Endothelial cell (in vitro differentiated cells): Measurements from ENCODE around the gene MMP13. TPM values are rescaled to one million over a fixed set of nuclear protein-coding genes. Genes with fewer than 3 reads are reported as not detected.
"Not testable (repeated sequence)": the region's sequence is repeated elsewhere in the genome, so short reads cannot be mapped to it uniquely, and the experiment has no call there.

Source experiments
- DNase-seq: peaks from one replicate; pipeline ENCODE4 v3.0.0; 2021; ENCODE audit warnings: low spot score
- H3K27ac Mint-ChIP-seq: one replicate; pipeline ENCODE4 v1.8.0; 2021; ENCODE audit warnings: mixed read lengths, inconsistent platforms; ENCODE audit not compliant: unreplicated experiment
- H3K27me3 Mint-ChIP-seq: one replicate; pipeline ENCODE4 v1.8.0; 2021; ENCODE audit warnings: mild to moderate bottlenecking, moderate library complexity, mixed read lengths, inconsistent platforms; ENCODE audit not compliant: unreplicated experiment
- H3K36me3 Mint-ChIP-seq: one replicate; pipeline ENCODE4 v1.8.0; 2021; ENCODE audit warnings: mild to moderate bottlenecking, low read depth, mixed read lengths, inconsistent platforms; ENCODE audit not compliant: unreplicated experiment
- H3K4me1 Mint-ChIP-seq: one replicate; pipeline ENCODE4 v1.8.0; 2021; ENCODE audit warnings: mild to moderate bottlenecking, mixed read lengths, inconsistent platforms; ENCODE audit not compliant: unreplicated experiment
- H3K4me3 Mint-ChIP-seq: one replicate; pipeline ENCODE4 v1.8.0; 2021; ENCODE audit warnings: mild to moderate bottlenecking, mixed read lengths, inconsistent platforms; ENCODE audit not compliant: unreplicated experiment
- H3K9me3 Mint-ChIP-seq: one replicate; pipeline ENCODE4 v1.8.0; 2021; ENCODE audit warnings: mixed read lengths, inconsistent platforms; ENCODE audit not compliant: unreplicated experiment
- CTCF ChIP-seq: fragments of 200-600 bp; sonication (generic); IDR thresholded peaks from one replicate; pipeline ENCODE4 v1.5.0; 2021; ENCODE audit warnings: antibody characterized with exemption; ENCODE audit not compliant: unreplicated experiment
- total RNA-seq: library from RNA; stranded (reverse); fragmentation: NEBNext Ultra II Directional; extraction: Animal tissue kit (Norgen Biotek cat#: 25700); gene quantifications from one replicate; pipeline ENCODE4 v1.2.1, GENCODE V29; 2021; ENCODE audit not compliant: unreplicated experiment

MMP13 gene
- total RNA-seq, 1 donor from 2014 or later: not detected

- DNase-seq: no peak
- Mint-ChIP-seq H3K9me3 (no peaks in the 10 kb centered on the region), H3K4me1 (peaks cover 7% of the 10 kb centered on the region), H3K27ac (no peak overlapping the region), H3K27me3 (peaks cover 1% of the 10 kb centered on the region), H3K36me3 (no peaks in the 10 kb centered on the region), H3K4me3 (no peak overlapping the region)
- TF ChIP-seq CTCF: no peak
Measured at GRCh38 chr11:102974552-102975280, 19.2 kb upstream of the MMP13 start.

- H3K4me1 Mint-ChIP-seq, H3K36me3 Mint-ChIP-seq, H3K4me3 Mint-ChIP-seq, DNase-seq, H3K27ac Mint-ChIP-seq, H3K27me3 Mint-ChIP-seq, H3K9me3 Mint-ChIP-seq: not testable (repeated sequence)
Measured at GRCh38 chr11:102973698-102974097, 18.2 kb upstream of the MMP13 start.

GRCh38 chr11:102972853-102973252, 17.3 kb upstream of the MMP13 start:
- H3K4me1 Mint-ChIP-seq: peaks cover 7% of the 10 kb centered on the region
- H3K27ac Mint-ChIP-seq: no peak overlapping the region
- TF ChIP-seq CTCF: no peak
- no peak overlapping the region for H3K4me3 Mint-ChIP-seq
- no peaks in the 10 kb centered on the region for H3K9me3 Mint-ChIP-seq
- no peak for DNase-seq
- no peaks in the 10 kb centered on the region for H3K36me3 Mint-ChIP-seq
- peaks cover 1% of the 10 kb centered on the region for H3K27me3 Mint-ChIP-seq

GRCh38 chr11:102971766-102972165, 16.2 kb upstream of the MMP13 start:
- peaks cover 7% of the 10 kb centered on the region for H3K4me1 Mint-ChIP-seq
- H3K4me3 Mint-ChIP-seq: no peak overlapping the region
- no peaks in the 10 kb centered on the region for H3K9me3 Mint-ChIP-seq
- DNase-seq: no peak
- no peak overlapping the region for H3K27ac Mint-ChIP-seq
- H3K27me3 Mint-ChIP-seq: peaks cover 1% of the 10 kb centered on the region
- H3K36me3 Mint-ChIP-seq: no peaks in the 10 kb centered on the region
- TF ChIP-seq CTCF: no peak

- TF ChIP-seq CTCF: no peak
- Mint-ChIP-seq H3K4me3 (no peak overlapping the region), H3K9me3 (no peaks in the 10 kb centered on the region), H3K36me3 (no peaks in the 10 kb centered on the region), H3K27ac (no peak overlapping the region), H3K4me1 (peaks cover 7% of the 10 kb centered on the region), H3K27me3 (peaks cover 1% of the 10 kb centered on the region)
- DNase-seq: no peak
Measured at GRCh38 chr11:102967497-102967896, 12.0 kb upstream of the MMP13 start.
